GM21786 (cell line): Measurements from ENCODE around the gene SLC7A1.

Source experiments
- ATAC-seq: cut with Tn5 transposase; IDR thresholded peaks from one replicate; pipeline ENCODE4 v1.9.1; 2021; ENCODE audit not compliant: unreplicated experiment

SLC7A1 gene

GRCh38 chr13:29532821-29533220 lies 62.7 kb downstream of the SLC7A1 start:
- no peak for ATAC-seq

- no peak for ATAC-seq
Observed at GRCh38 chr13:29532116-29532515, 63.4 kb downstream of the SLC7A1 start.

- no peak for ATAC-seq
Observed at GRCh38 chr13:29530901-29531300, 64.6 kb downstream of the SLC7A1 start.

- no peak for ATAC-seq
Observed at GRCh38 chr13:29529754-29530153, 65.7 kb downstream of the SLC7A1 start.

GRCh38 chr13:29527916-29528315 lies 67.6 kb downstream of the SLC7A1 start:
- ATAC-seq, result no peak

GRCh38 chr13:29527511-29527910 lies 68.0 kb downstream of the SLC7A1 start:
- ATAC-seq, result no peak

- no peak for ATAC-seq
Observed at GRCh38 chr13:29526741-29527140, 68.7 kb downstream of the SLC7A1 start.

GRCh38 chr13:29525757-29526156 lies 69.7 kb downstream of the SLC7A1 start:
- no peak for ATAC-seq

GRCh38 chr13:29524641-29525040 lies 70.8 kb downstream of the SLC7A1 start:
- ATAC-seq, result no peak

GRCh38 chr13:29524176-29524575 lies 71.3 kb downstream of the SLC7A1 start:
- ATAC-seq, result no peak

- ATAC-seq, result no peak
Observed at GRCh38 chr13:29523199-29523961, 72.1 kb downstream of the SLC7A1 start.

- ATAC-seq, result no peak
Observed at GRCh38 chr13:29522044-29522685, 73.3 kb downstream of the SLC7A1 start.

GRCh38 chr13:29521336-29521735 lies 74.2 kb downstream of the SLC7A1 start:
- ATAC-seq, result no peak

- ATAC-seq, result no peak
Observed at GRCh38 chr13:29520671-29521070, 74.8 kb downstream of the SLC7A1 start.

- no peak for ATAC-seq
Observed at GRCh38 chr13:29519921-29520320, 75.6 kb downstream of the SLC7A1 start.

GRCh38 chr13:29516880-29517279 lies 78.6 kb downstream of the SLC7A1 start:
- no peak for ATAC-seq

- ATAC-seq, result no peak
Observed at GRCh38 chr13:29516012-29516411, 79.5 kb downstream of the SLC7A1 start.

- no peak for ATAC-seq
Observed at GRCh38 chr13:29515372-29515771, 80.1 kb downstream of the SLC7A1 start.

GRCh38 chr13:29514720-29515310 lies 80.7 kb downstream of the SLC7A1 start:
- no peak for ATAC-seq

GRCh38 chr13:29513981-29514719 lies 81.3 kb downstream of the SLC7A1 start:
- ATAC-seq, result no peak
